Pulmonary artery endothelial cell (primary cell): ENCODE data around the gene SCAMP3. TPM values are rescaled to one million over a fixed set of nuclear protein-coding genes. Genes with fewer than 3 reads are reported as not detected.
"Not testable (repeated sequence)": the region's sequence is repeated elsewhere in the genome, so short reads cannot be mapped to it uniquely, and the experiment has no call there.

ENCODE experiments used
- DNase-seq: peaks from one replicate; pipeline ENCODE4 v3.0.0-alpha.2; 2011; ENCODE audit warnings: low read depth, low spot score
- total RNA-seq: library from RNA; depleted of rRNA; stranded (reverse); fragments of >200 nt; gene quantifications from 2 replicates; pipeline ENCODE4 v1.2.3, GENCODE V29; 2014

Gene SCAMP3
- total RNA-seq, 1 donor from 2014 or later = 32.3 TPM

- not testable (repeated sequence) for DNase-seq
Measured at GRCh38 chr1:155232001-155232978, 29.9 kb downstream of the SCAMP3 start.

GRCh38 chr1:155231302-155231701 is 30.9 kb downstream of the SCAMP3 start:
- not testable (repeated sequence) for DNase-seq

GRCh38 chr1:155228096-155228427 is 34.1 kb downstream of the SCAMP3 start:
- no peak for DNase-seq

- peak; percentile 96 for DNase-seq
Measured at GRCh38 chr1:155227261-155228095, 34.7 kb downstream of the SCAMP3 start.

GRCh38 chr1:155226910-155227260 is 35.3 kb downstream of the SCAMP3 start:
- no peak for DNase-seq

DNA sequence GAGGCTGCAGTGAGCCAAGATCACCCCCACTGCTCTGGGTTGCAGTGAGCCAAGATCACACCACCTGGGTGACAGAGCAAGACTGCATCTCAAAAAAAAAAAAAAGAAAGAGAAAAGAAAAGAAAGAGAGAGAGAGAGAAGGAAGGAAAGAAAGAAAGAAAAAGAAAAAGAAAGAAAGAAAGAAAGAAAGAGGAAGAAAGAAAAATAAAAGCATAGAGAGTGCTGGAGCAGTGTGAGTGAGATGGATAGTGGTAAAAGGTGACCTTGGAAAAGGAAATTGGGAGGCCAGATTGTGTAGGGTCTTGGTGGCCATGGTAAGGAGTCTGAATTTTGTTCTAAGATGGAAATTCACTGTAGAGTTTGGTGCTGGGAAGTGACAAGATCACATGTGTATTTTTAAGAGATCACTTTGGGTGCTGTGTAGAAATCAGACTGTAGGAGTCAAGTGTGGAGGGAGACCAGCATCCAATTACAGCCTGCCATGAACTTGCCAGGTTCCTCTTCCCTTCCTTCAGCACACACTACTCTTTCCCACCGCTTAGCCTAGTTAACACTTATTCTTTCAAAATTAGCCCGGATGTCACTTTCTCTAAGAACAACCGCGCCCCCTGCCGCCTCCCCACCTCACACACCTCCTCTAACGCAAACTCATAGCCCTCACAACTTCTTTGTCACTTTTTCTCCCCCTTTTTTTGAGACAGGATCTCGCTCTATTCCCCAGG is 35.8 kb downstream of the SCAMP3 start:
- peak; percentile 57 for DNase-seq

- not testable (repeated sequence) for DNase-seq
Measured at GRCh38 chr1:155225404-155225759, 36.8 kb downstream of the SCAMP3 start.

DNA sequence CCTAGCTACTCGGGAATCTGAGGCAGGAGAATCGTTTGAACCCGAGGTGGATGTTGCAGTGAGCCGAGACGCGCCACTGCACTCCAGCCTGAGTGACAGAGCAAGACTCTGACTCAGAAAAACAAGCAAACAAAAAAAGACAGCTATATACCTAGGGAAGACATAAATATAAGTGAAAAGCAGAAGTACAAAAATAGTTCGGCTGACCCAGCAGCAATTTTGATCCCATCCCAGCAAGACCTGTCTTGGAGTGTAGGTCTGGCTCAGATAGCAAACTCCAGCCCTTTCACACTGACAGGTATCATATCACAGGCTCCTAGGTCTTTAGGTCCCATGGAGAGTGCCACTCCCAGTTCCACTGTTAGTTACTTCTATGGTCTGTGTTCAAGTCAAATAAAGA is 39.1 kb downstream of the SCAMP3 start:
- DNase-seq = no peak

GRCh38 chr1:155220211-155220965 is 41.8 kb downstream of the SCAMP3 start:
- not testable (repeated sequence) for DNase-seq

DNA sequence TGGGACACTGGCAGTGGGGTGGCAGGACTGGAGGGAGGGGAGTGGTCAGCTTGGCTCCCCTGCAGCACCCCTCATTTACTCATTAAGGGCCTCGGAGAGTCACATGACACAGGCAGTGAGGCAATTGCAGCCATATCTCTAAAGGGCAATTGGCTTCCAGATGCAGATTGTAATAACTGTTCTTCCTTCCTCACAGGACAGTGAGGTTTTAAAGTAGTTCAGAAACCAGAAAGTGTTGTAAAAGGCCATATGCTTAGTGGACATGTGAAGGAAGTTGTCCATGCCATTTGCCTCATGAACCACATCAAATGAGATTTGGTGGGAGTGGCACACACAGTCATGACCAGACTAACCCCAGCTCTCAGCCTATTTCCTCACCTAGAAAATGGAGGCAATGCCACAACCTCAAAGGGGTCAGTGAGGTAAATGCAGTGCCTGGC is 42.5 kb downstream of the SCAMP3 start:
- no peak for DNase-seq

GRCh38 chr1:155218854-155219591 is 43.1 kb downstream of the SCAMP3 start:
- no peak for DNase-seq

DNA sequence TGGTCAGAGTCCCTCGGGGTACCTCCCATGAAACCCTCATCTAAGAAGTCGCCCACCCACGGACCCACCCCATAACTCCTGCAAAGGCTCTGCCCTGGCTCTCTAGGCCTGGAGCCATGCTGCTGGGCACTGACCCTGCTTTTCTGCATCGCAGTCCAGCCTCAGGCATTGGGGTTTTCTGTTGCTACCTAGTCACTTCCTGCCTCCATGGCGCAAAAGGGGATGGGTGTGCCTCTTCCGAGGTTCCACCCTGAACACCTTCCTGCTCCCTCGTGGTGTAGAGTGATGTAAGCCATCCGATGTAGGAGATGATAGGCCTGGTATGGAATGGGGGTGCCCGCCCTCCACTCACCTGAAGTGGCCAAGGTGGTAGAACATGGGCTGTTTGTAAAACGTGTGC is 47.5 kb downstream of the SCAMP3 start:
- not testable (repeated sequence) for DNase-seq

DNA sequence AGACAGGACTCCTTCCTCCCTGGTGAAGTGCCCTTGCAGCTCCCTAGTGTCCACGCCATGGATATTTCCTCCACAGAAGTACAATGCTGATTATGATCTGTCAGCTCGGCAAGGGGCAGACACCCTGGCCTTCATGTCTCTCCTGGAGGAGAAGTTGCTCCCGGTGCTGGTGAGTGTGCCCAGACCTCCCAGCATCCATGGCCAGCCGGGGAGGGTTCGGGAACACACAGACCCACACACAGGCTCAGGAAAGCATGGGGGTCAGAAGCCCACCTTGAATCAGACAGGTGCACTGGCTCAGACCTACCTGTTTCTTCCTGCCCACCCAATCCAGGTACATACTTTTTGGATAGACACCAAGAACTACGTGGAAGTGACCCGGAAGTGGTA is 50.1 kb downstream of the SCAMP3 start:
- not testable (repeated sequence) for DNase-seq

GRCh38 chr1:155211381-155212050 is 50.6 kb downstream of the SCAMP3 start:
- not testable (repeated sequence) for DNase-seq

- DNase-seq = no peak
Measured at GRCh38 chr1:155210314-155211104, 51.7 kb downstream of the SCAMP3 start.

DNA sequence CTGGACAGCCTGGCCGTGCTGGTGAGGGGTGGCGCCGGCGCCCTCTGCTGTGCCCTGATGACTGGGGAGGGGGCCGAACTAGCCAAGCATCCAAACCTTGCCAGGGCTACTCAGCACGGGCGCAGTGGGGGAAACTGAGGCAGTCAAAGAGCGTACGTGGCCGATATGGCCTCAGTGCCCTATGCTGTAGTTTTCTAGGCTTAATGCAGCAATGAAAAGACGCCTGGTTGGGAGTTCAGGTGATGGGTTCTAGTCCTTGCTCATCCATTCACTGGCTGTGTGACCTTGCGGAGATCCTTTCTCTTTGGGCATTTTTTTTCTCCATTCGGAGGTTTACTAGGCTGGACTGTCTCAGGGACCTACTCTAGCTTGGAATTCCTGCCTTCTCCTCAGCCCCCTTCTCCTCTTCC is 52.8 kb downstream of the SCAMP3 start:
- no peak for DNase-seq

DNA sequence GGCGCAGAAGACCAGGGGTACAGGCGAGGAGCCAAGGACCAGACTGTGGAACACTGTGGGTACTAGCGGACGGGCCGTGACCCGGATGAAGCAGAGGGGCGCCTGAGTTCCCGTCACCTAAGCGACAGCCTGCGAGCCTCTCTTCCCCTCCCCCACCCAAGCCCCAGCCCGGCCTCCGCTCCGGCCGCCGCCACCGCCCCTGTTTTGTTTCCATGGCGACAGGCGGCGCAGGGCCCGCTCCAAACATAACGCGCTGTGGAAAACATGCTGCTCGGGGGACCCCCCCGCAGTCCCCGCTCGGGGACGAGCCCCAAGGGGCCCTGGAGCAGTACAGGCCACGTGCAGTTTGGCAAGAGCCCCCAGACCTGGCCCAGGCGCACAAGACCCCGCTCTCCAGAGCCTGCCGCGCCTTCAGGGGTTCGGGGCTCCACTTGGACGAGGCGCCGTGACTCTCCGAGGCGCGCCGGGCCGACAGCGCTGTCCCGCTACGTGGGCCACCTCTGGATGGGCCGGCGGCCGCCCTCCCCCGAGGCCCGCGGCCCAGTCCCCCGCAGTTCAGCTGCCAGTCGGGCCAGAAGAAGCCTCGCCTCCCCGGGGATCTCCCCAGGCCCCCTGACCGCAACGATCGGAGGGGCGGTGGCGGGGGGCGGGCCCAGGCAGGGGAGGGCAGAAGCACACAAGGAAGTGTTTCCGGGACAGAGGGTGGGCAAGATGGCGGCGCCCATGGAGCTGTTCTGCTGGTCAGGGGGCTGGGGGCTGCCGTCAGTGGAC is 53.4 kb downstream of the SCAMP3 start, which contains the start of gene MTX1:
Gene MTX1 (plus strand): TSS at position 155 of the 771 bp plus-strand sequence. CDS start 110 bp downstream, at position 265.
- DNase-seq = no peak
